Stimulated activated CD8-positive, alpha-beta memory T cell treated with anti-CD3 and anti-CD28 coated beads, Interleukin-7, amount 100 ng/mL, for 48 hours (primary cell): Measurements from ENCODE around the gene BAG5.
A peak's percentile ranks its signal among the peaks of the same experiment; 100 is the strongest.
"Not testable (repeated sequence)": the region's sequence is repeated elsewhere in the genome, so short reads cannot be mapped to it uniquely, and the experiment has no call there.

Experiments
- DNase-seq, 2 donors: peaks; one replicate each; pipeline ENCODE4 v3.0.0-alpha.2; 2020; ENCODE audit warnings: low read depth in 1 of 2; ENCODE audit errors: extremely low read depth in 1 of 2

Gene BAG5

DNA sequence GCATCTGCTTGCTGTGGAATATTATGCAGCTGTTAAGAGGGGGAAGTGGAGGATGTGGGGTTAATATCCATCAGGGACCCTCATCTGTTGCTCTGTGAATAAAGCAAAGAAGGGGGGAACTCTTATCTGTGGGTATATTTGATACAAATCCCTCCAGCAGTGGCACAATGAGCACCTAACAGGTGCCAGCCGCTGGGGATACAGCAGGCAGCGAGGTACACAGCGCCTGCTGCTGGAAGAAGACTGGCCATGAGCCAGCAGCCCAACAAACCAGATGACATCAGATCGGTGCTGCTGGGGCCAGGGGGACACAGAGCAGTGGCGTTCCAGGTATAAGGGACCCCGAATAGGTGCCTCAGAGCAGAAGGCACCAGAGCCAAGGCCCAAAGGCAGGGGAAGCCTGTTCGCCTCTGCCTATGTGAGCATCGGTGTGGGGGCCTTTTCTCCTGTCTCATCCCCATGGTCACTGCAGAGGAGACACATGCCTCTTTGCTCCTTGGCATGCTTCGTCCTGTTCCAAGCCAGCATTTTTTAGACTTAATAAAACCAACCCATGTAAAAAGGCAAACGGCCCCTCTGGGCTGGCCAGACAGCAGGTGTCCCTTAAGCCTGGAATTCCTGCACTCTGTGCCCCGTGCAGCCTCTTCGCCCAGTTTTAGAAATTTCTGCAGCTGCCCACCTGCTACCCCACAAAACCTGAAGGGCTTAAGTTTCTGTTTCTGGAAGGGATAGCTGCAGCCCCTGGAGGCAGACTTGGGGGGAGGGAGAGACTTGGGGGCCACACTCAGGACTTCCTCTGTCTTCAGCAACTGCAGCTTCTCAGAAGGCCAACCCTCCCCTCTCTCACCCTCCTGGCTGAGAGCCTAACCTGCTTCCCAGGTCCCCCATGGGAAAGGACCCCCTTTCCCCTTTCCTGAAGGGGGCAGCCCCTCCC is 38.2 kb downstream of the BAG5 start:
- no peak for DNase-seq

DNA sequence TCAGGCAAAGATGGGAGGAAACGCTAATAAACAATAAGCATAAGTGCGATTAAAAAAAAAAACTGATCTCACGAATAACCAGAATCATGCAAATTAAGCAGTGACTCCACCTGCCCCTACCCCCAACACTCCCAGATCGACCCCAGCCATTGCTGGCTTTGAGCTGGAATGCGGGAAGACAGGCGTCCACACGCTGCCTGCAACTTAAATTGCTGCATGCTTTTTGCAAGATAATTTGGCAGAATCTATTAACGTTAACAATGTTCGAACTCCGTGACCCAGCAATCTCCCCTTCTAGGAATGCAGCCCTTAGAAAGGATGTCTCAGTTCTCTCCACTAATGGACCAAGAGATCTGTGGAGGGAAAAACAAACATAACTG is 38.9 kb downstream of the BAG5 start:
- no peak for DNase-seq

DNA sequence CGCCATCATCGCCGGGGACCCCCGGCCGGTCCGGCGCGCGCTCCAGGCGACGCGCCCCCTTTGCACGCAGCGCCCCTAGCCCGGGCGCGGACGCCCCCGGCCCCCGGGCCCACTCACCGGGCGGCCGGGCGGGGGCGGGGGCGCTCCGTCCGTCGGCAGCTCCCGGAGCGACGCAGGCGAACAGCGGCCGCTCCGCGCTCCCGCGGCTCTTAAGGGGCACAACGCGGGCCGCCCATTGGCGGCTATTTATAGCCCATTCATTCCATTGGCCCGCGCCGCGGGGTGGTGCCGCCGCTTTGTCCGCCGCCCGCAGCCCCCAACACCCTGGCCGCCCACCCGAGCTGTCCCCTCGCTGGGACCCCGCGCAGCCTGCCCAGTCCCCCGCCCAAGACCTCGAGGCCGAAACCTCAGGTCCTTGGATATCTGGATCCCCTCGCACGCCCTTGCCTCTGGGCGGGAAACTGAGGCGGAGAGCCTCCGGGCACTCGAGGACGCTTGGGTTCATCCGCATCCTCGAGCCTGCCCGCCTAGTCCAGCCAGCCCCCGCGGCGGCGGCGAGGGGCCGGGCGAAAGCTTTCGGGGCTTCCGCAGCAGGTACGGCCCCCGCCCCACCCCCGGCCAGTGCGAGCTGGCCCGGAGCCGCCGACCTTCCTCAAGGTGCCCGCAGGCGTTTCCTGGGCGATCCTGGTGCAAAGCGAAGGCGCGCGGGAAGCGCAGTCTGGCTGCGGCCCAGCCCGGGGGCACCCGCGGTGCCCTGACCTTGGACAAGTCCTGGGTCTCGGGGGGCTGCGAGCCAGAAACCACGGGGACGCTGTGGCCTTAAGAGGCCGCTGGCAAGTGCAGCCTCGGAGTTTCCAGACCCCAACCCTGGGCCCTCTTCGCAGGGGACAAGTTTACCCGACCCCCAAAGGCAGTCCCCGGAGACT is 39.5 kb downstream of the BAG5 start, which contains the start of gene CKB:
Gene CKB (minus strand): TSS at position 182 of the 926 bp plus-strand sequence. CDS start 337 bp downstream, outside the sequence.
- no peak for DNase-seq

DNA sequence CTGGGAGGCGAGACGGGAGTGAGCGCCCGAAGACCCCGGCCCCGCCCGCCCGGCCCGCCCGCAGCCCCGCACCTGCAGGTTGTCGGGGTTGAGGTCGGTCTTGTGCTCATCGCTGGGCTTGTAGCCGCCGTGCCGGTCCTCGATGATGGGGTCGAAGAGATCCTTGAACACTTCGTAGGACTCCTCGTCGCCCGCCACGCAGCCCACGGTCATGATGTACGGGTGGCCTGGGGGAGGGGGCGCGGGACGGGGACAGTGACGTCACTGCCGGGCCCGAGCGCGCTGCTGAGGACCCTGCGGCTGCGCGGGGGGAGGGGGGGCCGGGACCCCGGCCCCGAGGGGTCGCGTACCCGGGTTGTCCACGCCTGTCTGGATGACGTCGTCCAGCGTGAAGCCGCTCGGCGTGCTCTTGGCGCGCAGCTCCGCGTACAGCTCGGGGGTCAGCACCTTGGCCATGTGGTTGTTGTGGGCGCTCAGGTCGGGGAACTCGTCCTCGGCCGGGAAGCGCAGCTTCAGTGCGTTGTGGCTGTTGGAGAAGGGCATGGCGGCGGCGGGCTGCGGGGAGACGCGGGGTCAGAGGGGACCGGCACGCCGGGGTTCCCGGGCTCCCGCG is 40.4 kb downstream of the BAG5 start:
- DNase-seq = no peak

DNA sequence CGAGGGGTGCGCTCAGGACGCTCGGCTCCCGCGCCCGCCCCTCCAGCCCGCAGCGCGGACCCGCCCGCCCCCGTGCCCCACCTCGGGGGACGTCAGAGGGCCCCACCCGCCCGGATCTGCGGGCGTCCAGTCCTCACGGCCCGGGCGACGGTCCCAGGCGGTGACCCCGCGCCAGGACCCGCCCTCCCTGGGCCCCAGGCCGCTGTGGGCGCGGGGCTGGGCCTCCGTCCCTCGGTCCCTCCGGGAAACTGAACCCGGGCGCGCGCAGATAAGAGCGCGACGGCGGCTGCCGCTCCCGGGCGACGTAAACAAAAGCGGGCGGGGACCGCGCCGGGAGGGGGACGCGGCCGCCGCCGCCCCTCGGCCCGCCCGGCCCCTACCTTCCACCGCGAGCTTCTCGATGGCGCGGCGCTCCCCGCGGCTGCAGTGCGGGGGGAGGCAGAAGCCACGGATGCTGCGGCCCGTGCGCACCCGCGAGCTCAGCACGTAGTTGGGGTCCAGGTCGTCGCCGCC is 41.0 kb downstream of the BAG5 start:
- no peak for DNase-seq

DNA sequence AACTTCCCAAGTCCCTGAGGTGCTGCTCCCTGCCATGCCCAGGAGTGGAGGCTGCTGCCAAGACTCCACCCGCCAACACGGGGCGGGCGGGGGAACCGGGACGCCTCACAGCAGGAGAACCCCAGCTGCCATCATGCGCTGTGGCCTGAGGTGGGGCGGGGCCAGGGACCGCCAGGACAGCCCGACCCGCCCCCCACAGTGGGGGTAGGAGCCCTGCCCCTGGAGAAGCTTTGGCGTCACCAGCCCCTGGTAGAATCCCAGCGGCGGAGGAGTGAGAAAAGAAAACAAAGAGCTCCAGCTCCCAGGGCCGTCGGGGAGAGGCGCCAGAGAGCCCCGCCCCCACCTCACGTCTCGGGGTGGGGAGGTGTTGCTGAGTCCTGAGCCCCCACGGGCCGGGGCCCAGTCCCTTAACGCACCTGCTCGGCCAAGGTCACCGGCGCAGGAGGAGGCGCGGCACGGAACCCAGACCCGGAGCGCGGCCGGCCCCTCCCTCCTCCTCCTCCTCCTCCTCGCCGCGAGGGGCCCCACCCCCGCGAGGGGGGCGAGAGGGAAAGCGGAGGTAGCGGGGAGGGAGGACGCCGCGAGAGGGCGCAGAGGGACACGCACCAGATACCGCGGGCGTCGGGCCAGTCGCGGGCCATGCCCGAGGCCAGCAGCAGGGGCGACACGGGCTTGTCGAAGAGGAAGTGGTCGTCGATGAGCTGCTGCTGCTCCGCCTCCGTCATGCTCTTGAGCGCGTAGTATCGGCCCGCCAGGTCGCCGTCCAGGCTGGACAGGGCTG is 41.6 kb downstream of the BAG5 start:
- DNase-seq = peak in 1 of 2 donors; percentile 34

DNA sequence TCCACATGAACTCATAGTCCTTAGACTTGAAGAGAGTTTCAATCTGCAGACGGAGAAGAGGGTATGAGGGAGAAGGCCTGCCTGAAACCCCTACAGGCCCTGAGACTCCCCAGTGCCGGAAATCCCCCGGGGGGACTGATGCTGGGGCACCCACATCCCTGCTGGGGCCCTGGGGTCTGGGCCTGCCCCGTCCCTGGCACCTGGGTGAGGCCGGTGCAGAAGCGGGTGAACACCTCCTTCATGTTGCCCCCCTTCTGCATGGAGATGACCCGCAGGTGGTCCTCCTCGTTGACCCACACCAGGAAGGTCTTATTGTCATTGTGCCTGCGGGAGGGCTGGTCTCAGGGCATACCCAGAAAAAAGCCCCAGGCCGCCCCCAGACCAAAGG is 42.2 kb downstream of the BAG5 start:
- no peak for DNase-seq

DNA sequence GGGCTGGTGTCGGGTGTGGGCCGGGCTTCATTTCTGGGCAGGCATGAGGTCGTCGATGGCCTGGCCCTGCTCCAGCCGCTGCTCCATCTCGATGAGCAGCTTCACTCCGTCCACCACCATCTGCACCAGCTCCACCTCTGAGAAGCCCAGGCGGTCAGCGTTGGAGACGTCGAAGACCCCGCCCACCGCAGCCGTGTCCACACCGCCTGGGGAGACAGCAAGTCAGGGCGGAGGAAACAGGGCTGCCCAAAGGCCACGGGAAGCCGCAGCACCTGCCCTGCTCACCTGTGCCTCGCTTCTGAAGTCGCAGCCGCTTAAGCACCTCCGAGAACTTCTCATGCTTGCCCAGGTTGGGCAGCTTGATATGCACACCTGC is 42.6 kb downstream of the BAG5 start:
- no peak for DNase-seq

DNA sequence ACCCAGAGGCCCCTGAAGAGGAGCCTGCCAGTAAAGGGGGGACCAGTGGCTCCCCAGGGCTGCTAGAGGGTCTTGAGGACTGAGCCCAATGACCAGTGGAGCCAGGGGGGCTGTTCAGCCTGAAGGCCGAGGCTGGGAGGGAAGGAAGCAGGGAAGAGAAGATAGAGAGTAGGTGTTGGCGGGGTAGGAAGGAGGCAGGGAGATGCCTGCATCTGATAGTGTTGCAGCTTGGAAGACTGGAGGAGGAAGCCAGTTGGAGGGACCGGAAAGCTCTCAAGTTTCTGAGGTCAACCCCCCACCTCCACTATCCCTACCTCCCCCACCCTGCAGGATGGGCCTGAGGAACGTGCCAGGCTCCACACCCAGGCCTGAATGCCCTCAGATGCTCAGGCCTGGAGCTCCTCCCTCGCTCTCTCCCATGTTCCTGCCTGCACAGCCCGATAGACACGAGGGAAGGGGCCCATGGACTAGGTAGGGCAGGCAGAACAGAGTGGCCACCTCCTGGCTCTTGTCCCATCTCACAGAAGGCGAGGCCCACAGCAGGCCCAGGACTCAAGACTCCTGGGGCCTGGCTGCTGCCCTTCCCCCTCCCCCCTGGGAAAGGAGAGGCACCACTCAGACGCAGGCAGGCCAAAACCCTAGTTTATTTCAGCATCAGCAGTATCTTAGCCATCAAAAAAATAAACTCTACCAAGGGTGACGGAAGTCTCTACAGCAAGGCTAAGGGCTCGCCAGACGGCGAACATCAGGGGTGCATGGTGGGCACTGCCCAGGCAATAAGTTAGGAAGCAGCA is 43.2 kb downstream of the BAG5 start:
- no peak for DNase-seq

DNA sequence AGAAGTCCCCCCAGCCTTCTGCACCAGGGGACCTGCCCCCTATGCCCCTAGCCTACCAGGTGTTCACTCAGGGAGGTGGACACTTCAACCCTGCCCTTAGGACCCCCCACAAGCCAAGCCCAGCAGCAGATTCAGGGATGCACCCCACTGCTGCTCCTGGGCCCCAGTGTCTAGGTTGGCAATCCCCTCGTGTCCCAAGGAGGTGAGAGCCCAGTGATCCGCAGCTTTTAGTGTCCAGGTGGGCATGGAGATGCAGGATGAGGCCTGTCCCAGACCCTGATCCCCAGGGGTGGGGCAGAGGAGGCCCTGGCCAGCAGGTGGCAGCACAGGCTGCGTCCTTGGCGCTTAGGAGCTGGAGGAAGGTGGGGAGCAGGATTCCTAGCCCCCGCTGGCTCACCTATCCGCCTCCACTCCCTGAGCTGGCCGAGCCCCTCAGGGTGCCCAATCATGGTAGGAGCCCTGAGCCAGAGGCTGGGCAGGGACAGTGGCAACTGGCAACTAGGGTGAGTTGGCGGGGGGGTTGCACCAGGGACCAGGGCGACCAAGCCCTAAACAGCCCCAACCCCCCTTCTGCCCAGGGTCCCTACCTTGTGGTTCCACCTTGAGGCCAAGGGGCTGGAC is 43.9 kb downstream of the BAG5 start:
- DNase-seq = peak in 1 of 2 donors; percentile 42

DNA sequence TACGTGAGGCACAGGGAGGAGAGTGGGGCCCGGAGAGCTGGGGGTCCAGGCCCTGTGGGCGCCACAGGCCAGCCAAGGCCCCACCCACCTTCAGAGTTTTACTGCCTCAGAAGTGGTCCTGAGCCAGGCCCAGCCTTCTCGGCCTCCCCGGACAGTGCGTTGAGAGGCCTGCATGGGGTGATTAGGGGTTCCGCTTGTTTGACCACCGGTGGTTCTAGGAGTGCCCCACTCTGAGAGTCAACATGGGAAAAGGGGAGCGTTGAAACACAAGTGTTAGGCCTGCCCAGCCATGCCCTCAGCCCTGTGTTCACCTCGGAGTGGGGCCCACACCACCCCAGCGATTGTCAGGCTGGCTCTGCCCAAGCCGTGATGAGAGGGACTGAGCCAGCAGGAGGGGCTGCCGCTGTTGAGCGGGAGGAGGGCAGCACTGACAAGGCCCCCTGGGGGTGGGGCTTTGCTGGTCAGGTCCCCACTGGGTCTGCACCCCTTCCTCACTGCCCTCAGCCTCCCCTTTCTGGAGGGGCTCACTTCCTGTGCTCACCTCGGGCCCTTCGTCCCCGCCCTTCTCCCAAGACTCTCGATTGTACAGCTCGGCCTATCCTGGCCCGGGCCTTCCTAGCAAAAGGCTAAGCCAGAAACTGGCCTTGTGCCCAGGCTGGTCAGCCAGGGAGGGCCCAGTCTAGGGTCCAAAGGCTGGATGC is 44.6 kb downstream of the BAG5 start:
- no peak for DNase-seq

DNA sequence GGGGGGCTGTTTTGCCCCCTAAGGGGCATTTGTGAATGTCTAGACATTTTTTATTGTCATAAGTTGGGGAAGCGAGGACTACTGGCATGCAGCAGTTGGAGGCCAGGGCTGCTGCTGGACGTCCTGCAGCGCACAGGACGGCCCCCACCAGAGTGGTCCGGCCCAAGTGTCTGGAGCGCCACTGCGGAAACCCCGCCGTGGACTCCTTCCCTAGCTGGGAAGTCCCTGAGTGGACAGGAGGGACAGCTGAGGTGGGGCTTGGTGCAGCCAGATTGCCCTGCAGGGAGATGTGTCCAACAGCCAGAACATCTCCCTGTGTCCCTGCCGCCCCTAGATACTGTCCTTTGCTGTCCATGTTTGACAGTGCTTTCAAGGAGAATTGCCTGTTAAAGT is 45.3 kb downstream of the BAG5 start:
- DNase-seq = no peak

DNA sequence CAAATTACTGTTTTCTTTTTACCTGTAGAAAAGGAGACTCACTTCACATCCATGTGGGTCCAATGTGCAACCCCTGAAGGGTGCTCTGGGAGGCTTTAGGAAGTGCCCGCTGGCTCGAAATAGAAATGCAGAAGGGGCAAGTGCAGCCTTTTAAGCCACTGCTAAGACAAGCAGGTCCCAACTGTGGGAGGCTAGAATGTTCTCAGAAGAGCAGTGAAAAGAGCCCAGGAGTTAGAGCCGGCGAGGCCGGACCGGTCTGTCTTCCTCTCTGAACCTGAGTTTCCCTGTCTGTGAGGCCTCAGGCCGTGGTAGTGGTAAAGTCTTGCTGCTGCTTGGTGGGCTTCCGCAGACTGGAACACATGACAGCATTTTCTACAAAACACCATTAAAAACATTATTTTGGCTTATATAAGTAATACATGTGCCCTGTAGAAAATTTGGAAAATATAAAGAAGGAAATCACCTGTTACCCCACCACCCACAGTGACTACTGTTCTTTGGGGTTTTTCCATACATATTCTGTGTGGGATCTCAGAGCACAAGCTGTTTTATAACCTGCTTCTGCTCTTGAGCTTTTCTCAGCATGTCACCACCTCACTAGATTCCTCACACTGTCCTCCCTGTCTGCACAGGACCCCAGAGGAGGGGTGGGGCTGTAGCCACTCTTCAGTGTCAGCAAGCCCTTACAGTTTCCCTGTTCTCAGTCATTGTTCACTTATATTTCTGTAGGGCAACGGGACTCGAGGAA is 45.9 kb downstream of the BAG5 start:
- DNase-seq = no peak

DNA sequence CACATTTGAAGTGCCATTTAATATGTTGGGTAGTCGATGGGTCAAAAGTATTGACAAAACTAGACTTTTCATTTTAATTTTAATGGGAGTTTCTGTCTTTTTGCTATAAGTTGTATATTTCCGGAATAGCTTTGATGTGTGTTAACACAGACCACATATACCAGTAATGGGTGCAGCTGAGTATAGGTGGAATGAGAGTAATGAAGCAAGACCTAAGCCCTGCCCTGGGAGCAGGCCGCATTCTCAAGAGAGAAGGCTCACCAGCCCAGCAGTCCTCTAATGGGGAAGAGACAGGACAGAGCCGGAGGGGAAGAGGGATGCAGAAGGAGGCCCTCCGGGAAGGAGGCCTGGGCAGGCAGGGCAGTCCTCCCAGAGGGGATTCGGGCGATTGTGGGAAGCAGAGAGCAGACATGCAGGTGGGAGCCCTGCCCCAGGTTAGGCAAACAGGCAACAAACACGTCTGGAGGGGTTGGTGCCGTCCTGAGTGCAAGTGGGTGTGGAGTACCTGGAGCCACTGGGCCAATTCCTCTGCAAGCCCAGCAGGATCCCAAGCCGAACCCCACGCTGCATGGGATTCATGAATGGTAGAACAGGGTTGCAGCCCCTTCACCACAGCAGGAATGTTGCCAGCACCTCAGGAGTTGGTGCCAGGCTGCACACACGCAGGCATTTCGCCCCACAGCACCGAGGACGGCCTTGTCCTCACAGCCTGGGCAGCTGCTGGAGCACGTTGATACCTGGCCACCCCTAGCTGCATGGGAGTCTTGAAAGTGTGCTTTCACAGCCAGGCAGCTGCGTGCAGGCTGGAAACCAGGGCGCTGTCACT is 47.6 kb downstream of the BAG5 start:
- no peak for DNase-seq

DNA sequence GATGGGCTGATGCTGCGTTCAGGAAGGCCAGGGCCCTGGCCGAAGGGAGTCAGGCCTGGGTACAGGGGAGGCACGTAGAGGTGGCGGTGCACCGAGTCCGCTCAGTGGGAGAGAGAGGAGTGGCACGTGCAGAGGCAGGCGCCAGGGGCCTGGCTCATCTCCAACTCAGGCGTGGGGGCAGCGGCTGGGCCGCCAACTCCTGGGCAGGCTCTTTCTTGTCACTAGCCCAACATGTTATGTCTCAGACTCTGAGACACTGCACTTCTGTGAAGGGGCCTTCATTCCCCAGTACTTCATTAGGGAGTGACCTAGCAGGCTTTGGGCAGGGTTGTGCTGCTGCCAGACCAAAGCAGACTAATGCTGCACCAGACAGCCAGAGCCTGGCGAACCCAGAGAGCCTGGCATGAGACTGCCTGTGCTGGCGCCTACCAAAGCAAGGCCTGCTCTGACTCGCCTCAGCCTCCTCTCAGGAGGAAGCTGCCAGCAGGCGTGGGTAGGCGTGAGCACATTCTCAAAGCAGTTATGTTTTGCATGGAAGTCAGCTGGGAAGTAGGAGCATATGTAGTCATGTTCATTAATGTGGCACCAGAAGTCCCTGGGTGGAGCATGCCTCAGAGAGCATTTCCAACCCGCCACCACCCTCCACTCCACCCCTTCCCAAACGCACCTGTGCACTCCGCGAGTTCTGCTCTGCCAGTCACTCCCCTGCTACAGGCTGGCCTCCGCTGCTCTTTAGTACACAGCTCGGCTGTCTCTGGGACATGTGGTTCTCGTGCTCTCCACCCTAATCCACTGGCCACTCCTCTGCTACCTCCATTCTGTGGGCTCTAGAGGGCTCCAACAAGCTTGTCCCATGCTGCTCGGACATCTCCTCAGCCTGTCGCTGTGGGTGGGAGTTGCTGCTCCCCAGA is 49.5 kb downstream of the BAG5 start:
- no peak for DNase-seq

DNA sequence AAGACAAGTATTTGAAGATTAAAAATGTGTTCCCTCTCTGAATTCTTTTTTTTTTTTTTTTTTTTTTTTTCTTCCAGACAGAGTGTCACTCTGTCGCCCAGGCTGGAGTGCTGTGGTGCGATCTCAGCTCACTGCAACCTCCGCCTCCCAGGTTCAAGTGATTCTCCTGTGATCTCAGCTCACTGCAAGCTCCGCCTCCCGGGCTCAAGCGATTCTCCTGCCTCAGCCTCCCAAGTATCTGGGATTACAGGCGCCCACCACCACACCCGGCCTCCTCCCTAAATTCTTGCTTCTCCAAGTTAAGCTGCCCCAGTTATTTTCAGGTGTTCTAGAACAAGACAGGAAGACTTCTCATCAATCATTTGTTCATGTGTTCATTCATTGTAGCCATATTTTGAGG is 50.3 kb downstream of the BAG5 start:
- not testable (repeated sequence) for DNase-seq
